NCI-H1436 treated with DMSO at 0.1 percent for 48 hours (cell line): ENCODE data around the gene INHA.
A peak's percentile ranks its signal among the peaks of the same experiment; 100 is the strongest.

Experiments
- DNase-seq: peaks from one replicate; lab custom pipeline; 2025; lab: John Stamatoyannopoulos, UW

INHA gene

DNA sequence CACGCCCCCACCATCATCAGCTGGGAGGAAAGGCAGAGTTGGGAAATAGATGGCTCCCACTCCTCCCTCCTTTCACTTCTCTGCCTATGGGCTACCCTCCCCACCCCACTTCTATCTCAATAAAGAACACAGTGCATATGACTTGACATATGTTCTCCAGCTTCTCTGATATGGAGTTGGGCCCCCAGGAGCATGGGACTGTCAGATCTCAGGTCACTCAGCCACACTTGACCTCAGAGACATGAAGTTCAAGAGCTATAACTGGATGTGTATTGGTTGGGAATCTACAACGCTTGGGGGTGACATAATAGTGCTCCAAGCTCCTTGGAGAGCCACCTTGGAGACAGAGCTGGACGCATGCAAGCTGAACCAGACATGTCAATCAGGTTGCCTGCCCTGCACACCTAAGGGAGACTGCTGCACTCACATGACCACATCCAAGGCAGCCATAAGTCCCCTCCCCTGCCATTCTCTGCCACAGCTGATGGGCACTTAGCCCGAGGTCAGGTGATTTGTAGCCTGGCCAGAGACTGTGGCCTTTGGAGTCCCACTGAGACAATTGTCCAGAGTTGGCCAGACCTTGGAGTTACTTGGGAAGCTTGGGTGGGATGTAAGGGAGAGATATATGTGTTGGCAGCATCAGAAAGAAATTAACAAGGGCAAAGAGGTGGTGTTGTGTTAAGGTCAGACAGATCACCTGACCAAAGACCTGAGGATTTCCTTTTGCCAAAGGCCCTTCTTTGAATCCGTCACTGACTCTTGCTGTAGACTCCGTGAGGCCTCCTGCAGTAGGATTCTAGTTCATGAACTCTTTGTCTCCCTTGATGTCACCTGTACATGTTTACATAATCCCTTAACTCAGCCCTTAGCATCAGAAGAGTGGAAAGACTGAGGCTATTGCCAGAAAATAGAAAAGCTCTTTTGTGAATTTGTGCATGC is 3.7 kb downstream of the INHA start:
- DNase-seq, result no peak

DNA sequence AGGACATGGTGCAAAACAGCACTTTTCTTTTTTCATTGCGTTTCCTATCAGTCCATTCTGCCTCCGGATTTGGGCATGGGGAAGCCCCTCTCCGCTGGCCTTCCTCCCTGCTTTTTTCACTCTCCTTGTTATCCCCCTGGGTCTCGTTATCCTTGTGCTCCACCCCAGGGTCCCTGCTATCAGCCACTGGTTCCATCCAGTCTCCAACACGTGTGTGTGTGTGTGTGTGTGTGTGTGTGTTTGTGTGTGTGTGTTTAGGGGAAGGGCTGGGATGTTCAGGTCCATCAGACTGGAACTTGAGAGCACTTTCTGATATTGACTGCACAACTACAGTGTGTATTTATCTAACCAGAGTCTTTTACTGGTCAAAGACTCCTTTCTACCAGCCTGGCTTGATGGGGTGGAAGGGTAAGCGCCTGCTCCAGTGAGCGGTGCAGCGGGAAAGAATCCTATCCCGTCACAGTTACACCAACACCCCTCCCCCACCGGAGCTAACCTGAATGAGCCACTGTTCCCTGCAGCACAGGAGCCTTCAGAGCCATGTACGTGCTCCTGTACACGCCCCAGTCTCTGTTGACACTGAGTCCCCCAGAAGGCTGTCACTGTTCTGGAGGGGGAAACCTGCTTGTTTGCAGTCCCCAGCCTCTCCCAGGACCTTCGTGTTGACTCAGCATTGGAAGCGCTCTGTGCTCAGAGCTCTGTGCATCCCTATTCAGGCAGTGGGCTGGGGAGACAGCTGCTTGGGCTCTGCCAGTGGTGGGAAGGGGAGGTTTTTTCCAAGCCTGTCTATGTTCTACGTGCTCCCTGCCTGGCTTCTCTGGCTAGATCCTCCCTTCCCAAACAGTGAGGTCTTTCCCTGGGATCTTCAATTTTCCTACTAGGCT is 4.6 kb downstream of the INHA start:
- no peak for DNase-seq

DNA sequence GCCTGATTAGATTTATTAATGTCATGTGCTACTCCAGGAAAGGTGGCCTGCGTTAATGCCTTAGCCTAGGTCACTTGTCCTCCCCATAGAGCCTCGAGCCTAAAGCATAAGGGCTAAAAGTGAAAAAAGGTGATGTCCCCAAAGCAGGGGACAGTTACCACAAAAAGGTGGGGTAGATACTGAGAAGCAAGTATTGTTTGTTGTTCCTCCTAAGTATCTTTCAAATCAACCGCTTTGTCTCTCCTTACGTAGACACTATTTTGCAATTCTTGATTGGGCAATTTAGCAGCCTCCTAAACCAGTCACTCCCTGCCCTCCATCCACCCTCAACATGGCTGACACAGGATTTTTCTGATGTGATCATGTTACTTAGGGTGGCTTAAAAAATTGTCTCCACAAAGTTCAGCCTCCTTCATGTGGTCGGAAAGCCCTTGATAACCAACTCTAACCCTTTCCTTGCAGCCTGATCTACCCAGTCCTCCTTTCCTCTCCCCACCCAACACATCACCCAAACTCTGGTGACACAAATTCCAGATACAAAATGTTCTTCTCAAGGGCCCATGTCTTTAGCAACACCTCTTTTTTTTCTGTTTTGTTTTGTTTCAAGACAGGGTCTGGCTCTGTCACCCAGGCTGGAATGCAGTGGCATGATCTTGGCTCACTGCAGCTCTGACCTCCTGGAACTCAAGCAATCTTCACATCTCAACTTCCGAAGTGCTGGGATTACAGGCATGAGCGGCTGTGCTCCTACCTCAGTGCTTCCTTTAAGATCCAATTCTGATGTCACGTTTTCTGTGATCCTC is 6.9 kb downstream of the INHA start:
- no peak for DNase-seq

DNA sequence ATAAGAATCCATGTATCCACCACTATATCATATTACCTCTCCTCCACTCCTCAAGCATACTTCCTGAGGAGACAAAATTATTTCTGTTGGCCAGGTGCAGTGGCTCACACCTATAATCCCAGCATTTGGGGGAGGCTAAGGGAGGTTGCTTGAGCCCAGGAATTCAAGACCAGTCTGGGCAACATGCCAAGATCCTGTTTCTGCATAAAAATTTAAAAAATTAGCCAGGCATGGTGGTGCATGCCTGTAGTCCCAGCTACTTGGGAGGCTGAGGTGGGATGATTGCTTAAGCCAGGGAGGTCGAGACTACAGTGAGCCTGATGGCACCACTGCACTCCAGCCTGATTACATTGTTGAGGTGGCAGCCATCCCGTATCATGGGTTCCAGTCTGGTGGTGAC is 9.2 kb downstream of the INHA start:
- DNase-seq, result no peak

DNA sequence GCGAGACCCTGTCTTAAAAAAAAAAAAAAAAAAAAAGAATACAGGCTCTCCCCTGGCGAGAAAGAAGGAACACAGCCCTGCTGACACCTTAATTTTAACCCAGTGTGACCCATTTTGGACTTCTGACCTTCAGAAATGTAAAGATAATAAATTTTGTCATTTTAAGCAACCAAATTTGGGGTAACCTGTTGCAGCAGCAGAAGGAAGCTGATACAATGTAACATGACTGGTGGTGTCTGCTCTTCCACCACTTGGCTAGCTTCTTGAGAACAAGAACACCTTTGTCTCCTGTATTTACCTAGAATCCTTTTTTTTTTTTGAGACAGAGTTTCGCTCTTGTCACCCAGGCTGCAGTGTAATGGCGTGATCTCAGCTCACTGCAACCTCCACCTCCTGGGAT is 19.0 kb downstream of the INHA start:
- DNase-seq, result no peak

DNA sequence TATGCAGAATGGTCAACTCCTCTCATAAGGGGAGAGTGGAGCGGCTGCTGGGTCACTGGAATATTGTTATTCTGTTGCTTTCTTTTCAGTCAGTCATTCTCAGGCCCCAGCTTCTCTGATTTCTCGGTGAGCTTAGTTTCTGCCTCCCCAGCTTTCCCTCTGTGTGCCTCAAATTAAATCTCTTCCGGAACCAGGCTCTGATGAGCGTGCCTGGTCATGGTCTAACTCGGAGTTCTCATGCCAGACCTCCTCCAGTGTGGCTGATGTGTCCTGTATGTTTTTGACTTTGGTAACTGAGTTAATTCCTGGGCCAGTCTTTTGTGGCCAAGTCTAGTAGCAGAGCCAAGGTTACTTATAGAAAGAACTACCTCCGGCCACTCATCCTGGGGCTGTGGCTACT is 20.6 kb downstream of the INHA start:
- DNase-seq, result no peak

DNA sequence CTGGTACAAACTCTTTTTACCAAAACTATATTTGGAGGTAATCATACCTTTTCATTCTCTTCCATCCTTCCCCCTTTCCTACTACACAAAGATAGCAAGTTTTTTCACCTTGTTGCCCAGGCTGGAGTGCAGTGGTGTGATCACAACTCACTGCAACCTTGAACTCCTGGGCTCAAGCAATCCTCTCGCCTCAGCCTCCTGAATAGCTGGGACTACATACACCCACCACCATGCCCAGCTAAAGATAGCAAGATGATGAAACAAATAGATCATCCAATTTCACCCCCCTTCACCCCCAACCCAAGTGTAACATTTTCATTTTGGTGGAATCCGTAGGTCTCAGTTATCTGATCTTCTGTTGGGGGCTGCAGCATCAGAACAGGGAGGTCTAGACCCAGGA is 21.0 kb downstream of the INHA start:
- DNase-seq, result no peak

DNA sequence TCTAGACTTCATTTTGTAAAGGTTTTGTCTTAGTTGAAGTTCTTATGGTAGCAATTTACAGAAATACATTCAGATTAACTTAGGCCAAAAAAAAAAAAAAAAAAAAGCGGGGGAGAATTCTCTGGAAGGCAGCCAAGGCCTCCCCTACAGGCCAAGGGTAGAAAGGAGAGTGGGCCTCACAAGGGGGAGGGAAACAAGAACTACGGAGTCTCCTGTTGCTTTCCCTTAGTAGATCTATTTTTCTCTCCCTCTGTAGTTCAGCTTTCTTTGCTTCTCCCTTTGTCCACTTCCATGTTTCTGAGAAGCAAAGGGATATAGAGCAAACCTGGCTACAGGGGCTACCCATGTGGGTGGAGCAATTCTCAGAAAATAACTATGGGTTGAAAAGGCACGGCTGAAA is 23.1 kb downstream of the INHA start:
- DNase-seq, result no peak

DNA sequence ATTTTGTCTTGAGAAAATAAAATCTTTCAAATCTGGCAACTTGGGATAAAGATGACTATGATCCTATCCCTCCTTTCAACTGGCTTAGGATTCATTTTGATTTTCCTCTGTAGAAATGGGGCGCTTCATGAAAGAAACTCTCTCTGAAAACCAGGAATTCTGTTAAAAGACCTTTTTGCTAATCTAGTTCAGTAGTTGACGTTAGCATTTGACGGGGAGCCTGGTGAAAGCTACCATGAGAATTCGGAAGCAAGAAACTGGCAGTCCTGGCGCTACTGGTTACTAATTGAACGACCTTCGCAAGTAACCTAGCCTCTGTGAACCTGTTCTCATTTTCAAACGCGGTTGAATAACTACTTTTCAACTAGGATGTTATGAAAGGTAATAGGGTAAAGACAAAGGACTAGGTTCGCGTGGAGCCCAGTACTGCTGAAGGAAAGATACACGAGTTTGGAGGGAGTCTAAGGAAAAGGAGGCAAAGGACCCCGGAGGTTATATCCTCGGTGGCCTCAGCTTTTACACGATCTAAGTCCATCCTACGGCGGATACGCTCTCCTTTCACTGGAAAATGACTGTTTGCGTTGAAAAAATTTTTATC is 24.9 kb downstream of the INHA start:
- no peak for DNase-seq

DNA sequence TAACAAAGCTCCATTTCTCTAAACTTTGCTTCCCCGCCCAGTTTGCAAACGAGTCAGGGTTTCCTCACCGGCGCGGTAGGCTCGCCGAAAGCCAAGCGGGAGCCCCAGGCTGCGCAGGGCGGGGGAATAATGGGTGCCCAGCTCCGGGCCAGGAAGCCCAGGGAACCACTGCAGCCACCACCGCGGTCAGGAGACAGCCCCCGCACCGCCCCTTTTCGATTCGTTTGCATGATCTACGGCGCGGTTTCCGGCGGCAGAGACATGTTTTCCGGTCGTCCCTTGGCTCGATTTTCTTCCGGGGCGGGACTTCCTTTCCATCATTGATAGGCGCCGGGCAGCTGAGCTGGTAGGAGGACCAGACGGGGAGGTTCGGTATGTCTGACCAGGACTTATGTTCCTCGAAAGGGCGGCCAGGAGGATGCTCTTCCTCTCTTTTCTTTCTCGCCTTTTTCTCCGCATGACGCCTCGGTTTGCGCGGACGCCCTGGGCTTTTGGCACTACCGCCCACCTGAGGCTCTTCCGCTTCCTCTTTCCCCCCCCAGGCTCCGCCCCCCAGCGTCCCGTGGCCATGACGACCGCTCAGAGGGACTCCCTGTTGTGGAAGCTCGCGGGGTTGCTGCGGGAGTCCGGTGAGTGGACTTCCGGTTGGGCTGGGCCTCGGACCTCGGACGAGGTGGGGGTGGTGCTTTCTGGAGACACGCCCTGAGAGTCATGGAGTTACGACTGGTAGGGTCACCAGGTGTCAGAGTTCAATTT is 25.6 kb downstream of the INHA start, which contains the start of gene STK11IP:
Gene STK11IP (plus strand): TSS at position 306 of the 756 bp plus-strand sequence. CDS start 263 bp downstream, at position 569.
- peak; percentile 72 for DNase-seq

DNA sequence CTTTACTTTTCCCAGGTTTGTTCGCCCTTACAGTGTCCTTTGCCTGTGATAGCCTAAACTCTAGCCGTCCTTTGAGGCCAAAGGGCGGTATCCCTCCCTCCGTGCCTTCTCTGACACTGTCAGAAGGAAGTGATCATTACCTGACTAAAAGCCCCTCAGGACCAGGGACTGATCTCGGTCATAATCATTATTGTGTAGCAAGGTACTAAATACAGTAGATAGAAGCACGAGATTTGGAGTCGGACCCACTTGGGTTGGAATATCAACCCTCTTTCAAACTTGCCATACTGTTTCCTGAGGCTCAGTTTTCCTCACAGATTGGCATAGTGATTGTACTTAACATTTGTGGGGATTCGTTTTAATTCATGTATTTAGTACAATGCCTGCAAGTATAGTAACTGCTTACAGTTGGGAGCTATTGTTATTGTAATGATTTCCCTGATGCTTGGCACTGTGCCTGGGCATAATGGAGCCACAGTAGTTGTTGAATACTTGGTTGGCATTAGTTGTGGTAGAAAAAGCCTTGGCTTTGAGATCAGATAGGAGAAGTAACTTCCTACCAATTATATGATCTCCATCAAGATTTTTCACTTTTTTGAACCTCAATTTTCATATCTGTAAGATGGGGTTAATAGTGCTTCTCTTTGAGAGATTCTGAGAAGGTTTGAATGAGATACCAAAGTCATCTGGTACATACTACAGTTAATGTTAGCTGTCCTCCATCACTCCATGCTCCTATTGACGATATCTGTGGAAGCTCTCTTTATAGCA is 26.4 kb downstream of the INHA start:
- no peak for DNase-seq

DNA sequence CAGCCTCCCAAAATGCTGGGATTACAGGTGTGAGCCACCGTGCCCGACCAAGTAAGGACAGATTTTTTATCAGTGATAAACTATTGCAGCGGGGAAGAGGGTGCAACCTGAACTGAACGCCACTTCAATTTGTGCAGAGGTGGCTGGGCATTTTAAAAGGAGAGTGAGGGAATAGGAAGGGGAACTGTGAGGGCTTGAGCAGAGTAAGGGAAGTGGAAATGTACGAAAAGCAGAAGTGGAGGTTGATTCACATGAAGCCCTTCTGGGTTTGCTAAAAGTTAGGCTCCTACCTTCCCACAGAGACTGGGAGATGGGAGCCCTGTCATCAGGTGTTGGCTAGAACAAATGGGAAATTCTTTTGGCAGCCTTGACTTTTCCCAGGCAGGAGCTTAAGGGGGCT is 31.7 kb downstream of the INHA start:
- no peak for DNase-seq

DNA sequence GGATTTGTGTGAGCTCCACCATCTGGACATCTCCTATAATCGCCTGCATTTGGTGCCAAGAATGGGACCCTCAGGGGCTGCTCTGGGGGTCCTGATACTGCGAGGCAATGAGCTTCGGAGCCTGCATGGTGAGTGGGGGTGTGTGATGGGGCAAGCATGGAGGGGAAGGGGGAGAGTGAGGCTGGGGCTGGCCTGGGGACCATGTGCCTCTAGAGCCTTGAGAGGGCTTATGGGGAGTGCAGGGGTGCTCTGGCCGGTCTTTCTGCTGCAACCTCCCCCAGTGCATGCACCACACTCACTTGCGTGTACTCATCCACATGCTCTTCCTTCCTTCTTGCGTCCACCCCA is 33.5 kb downstream of the INHA start:
- DNase-seq, result no peak

DNA sequence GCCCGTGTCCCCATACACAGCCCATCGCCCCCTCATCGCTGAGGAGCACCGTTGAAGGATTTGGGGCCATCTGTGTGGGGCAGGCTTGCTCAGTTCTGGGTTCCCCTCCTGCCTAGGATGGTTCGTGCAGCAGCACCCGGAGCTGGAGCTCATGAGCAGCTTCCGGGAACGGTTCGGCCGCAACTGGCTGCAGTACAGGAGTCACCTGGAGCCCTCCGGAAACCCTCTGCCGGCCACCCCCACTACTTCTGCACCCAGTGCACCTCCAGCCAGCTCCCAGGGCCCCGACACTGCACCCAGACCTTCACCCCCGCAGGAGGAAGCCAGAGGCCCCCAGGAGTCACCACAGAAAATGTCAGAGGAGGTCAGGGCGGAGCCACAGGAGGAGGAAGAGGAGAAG is 35.8 kb downstream of the INHA start:
- DNase-seq, result no peak

DNA sequence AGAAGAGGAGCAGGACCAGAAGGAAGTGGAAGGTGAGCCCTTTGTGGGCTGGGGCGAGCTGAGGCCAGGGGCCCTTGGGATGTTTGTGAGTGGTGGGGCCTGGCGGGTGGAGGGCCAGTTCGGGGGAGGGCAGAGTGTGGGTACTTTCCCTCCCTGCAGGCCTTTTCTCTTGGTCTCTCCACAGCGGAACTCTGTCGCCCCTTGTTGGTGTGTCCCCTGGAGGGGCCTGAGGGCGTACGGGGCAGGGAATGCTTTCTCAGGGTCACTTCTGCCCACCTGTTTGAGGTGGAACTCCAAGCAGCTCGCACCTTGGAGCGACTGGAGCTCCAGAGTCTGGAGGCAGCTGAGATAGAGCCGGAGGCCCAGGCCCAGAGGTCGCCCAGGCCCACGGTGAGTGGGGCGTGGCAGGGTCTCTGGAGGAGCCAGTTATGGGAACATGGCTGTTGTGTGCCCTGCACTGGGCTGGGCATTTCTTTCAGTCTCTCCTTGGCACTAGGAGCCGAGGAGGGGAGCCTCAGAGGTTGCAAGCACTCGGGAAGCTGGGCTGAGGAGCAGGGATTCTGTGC is 36.4 kb downstream of the INHA start:
- no peak for DNase-seq

DNA sequence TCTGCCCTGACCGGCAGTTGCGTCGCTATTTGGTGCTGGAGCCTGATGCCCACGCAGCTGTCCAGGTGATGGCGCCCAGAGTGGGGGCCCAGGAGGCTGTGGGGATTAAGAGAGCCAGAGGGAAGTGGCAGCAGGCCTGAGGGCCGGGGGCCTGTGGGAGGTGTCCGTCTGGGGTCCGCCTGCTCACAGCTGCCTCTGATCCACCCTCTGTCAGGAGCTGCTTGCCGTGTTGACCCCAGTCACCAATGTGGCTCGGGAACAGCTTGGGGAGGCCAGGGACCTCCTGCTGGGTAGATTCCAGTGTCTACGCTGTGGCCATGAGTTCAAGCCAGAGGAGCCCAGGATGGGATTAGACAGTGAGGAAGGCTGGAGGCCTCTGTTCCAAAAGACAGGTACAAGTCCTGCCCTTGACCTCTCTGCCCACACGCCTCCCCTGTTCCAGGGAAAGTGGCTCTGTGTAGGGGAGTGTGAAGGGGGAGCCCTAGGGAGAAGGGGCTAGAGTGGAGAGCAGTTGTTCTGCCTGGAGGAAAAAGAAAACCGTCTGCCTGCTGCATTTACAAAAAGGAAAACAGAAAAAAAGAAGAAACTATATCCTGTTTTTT is 37.1 kb downstream of the INHA start:
- no peak for DNase-seq

DNA sequence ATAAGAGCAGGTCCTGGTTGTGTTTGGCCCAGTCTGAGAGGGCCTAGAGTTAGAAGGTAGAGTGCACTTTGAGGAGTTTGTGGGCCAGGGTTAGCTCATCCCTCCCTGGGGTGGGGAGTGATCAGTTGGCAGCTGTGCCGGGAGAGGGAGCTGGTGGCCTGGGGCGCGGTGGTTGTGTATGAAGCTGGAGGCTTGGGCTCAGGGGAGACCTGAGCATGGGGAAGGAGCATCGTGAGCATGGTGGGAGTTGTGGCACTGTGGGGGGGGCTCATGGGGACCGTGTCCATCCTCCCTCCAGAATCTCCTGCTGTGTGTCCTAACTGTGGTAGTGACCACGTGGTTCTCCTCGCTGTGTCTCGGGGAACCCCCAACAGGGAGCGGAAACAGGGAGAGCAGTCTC is 39.2 kb downstream of the INHA start:
- DNase-seq, result no peak

DNA sequence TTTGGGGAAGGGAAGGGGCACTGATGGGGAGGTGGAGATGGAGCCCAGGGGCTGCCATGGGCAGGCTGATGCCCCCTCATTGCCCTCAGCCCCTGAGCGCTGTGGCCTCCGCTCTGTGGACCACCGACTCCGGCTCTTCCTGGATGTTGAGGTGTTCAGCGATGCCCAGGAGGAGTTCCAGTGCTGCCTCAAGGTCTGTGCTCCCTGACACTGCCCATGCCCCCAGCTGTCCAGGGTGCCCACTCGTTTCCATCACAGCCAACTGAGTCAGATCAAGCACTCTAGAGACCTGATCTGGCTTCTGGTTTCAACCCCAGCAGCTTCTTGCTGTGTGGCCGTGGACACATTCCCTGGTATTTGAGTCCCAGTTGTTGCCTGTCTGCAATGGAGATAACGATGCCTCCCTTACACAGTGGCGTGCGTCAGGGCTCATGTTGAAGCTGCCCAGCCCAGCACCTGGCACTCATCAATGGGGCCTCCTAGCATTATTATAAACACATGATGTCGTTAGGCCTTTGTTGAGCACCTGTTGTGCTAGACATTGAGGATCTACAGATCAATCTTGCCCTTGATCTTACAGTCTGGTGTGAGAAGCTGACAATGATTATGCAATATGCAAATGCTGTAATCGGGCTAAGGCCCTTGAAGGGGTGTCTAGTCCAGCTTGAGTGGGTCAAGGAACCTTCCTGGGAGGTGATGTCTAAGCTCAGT is 39.9 kb downstream of the INHA start:
- no peak for DNase-seq
